NCI-H2171 (cell line): ENCODE data around the gene BRAP.
"Not testable (repeated sequence)": the region's sequence is repeated elsewhere in the genome, so short reads cannot be mapped to it uniquely, and the experiment has no call there.

Experiments
- DNase-seq: peaks from one replicate; lab custom pipeline; 2025; lab: John Stamatoyannopoulos, UW

Gene BRAP

DNA sequence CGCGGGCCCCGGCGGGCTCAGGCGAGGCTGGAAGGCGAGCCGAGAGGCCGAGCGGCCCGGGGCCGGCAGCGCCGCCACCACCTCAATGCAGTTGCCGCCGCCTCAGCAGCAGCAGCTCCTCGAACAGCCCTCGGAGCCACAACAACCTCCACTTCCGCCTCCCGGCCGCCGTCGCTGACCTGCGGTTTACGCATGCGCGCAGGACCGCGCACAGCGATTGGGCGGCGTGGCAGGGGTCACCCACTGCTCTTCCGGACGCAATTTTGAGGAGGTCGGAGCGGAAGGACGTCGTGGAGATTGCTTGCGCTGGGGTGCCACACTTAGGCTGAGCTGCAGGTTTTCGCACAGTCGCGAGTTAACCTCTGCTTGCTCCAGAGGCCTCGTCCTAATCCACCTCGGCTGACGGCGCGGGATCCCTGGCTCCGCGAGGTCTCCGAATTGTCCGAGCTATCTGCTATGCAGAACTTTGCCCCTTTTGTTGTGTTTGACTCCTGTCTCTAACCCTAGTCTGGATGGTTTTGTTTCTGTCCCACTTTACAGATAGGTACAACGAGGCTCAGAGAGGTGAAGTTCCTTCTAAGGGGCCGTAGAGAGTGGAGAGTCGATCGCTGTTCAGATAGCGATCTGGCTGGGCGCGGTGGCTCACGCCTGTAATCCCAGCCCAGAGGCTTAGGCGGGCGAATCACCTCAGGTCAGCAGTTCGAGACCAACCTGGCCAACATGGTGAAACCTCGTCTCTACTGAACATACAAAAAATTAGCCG lies at the start of gene BRAP, which contains the start of gene ACAD10:
TSS of gene BRAP (minus strand) at position 146 of the 763 bp plus-strand sequence. CDS start 164 bp downstream, outside the sequence.
TSS of gene ACAD10 (plus strand) at position 243 of the 763 bp plus-strand sequence. CDS start 6,657 bp downstream, outside the sequence.
- DNase-seq: peak; percentile 84

DNA sequence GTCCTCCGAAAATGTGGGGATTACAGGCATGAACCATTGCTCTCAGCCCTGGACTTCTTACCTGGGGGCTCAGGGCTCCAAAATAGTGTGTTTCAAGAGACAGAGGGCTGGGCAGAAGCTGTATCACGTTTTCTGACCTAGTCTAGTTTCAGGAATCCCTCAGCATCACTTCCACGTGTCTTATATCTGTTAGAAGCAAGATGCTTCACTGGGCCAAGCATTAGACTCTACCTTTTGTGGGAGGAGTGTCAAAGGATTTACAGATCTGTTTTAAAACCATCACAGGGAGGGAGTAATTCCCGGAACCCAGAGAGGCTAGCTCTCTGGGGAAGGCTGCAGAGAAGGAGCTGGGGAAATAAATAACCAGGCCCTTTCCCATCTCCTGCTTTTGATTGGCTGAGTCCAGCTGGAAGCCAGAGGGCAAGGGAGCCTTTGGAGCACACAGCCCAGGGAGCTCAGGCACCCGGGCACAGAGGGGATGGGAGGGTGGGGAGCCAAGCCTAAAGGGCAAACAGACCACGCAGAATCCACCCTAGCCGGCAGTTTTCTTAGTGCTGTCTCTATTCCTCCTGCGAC lies 47.7 kb upstream of the BRAP start:
- DNase-seq: no peak

DNA sequence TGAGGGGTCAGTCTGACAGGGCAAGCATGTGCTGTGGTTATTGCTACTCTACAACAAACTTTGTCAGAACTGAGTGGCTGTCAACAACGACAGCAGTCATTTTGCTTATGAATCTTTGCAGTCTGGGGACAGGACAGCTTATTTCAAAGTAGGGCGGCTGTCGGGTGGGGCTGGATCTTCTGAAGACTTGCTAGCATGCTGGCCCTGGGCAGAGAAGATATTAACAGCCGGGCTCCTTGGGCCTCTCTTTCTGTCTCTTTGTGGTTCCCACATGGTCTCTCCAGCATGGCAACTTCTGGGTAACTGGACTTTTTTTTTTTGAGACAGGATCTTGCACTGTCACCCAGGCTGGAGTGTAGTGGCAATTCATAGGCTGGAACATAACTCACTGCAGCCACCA lies 47.0 kb upstream of the BRAP start:
- no peak for DNase-seq

- DNase-seq: no peak
These were observed 44.7 kb upstream of the BRAP start for GRCh38 chr12:111730420-111730819.

DNA sequence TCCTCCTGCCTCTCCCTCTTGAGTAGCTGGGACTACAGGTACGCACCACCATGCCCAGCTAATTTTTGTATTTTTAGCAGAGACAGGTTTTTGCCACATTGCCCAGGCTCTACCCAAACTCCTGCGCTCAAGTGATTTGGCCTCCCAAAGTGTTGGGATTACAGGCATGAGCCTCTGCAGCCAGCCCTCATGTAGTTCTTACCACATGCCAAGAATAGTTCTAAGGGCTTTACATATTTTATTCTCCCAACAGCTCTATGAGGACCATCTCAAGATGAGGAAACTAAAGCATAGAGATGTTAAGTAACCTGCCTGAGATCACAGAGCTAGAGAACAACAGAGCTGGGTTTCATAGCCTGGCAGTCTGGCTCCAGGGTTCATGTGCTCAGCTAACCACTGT lies 43.0 kb upstream of the BRAP start:
- DNase-seq: no peak

DNA sequence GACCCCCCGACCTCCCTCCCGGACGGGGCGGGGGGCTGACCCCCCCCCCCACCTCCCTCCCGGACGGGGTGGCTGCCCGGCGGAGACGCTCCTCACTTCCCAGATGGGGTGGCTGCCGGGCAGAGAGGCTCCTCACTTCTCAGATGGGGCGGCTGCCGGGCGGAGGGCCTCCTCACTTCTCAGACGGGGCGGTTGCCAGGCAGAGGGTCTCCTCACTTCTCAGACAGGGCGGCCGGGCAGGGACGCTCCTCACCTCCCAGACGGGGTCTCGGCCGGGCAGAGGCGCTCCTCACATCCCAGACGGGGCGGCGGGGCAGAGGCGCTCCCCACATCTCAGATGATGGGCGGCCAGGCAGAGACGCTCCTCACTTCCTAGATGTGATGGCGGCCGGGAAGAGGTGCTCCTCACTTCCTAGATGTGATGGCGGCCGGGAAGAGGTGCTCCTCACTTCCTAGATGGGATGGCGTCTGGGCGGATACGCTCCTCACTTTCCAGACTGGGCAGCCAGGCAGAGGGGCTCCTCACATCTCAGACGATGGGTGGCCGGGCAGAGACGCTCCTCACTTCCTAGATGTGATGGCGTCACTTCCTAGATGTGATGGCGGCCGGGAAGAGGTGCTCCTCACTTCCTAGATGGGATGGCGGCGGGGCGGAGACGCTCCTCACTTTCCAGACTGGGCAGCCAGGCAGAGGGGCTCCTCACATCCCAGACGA lies 38.0 kb upstream of the BRAP start:
- not testable (repeated sequence) for DNase-seq

- DNase-seq: no peak
These were observed 34.7 kb upstream of the BRAP start for GRCh38 chr12:111720457-111720856.

DNA sequence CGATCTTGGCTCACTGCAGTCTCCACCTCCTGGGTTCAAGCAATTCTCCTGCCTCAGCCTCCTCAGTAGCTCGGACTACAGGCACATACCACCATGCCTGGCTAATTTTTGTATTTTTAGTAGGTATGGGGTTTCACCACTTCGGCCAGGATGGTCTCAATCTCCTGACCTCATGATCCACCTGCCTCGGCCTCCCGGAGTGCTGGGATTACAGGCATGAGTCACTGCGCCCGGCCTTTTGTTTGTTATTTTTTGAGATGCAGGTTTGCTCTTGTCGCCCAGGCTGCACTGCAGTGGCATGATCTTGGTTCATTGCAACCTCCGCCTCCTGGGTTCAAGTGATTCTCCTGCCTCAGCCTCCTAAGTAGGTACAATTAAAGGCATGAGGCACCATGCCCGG lies 33.6 kb upstream of the BRAP start:
- DNase-seq: not testable (repeated sequence)

DNA sequence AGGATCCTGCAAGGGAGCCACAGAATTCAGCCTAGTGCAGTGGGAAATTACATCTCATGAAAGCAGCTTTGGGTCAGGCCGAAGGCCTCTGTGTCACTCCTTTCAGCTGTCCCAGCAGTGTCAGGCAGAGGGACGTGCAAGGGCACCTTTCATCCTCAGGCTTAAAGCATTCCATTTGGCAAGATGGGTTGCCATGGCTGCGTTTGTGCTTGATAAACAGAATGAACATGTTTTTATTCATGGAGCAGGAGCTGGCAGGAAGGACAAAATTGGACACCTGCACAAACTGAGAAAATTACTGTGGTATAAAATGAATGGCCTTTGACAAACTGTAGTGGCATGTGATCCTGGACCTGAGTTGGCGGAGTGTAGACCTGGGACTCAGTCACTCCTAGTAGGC lies 29.5 kb upstream of the BRAP start:
- DNase-seq: no peak

- no peak for DNase-seq
These were observed 20.4 kb upstream of the BRAP start for GRCh38 chr12:111706145-111706544.

DNA sequence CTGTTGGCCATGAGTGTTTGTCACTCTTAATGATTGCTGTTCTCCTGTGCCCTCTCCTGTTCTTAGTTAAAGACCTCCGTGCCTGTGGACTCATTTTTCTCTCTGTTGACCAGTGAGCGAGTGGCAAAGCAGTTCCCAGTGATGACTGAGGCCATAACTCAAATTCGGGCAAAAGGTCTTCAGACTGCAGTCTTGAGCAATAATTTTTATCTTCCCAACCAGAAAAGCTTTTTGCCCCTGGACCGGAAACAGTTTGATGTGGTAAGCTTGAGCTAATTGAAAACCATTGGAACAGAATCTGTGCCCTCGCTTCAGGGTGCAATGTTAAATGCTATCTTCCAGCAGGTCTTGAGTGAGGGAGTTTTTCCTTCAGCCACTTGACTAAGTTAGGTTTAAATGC lies 19.9 kb upstream of the BRAP start:
- no peak for DNase-seq

- DNase-seq: no peak
These were observed 14.2 kb upstream of the BRAP start for GRCh38 chr12:111699962-111700361.

GRCh38 chr12:111693818-111694217 lies 8.1 kb upstream of the BRAP start:
- DNase-seq: no peak

DNA sequence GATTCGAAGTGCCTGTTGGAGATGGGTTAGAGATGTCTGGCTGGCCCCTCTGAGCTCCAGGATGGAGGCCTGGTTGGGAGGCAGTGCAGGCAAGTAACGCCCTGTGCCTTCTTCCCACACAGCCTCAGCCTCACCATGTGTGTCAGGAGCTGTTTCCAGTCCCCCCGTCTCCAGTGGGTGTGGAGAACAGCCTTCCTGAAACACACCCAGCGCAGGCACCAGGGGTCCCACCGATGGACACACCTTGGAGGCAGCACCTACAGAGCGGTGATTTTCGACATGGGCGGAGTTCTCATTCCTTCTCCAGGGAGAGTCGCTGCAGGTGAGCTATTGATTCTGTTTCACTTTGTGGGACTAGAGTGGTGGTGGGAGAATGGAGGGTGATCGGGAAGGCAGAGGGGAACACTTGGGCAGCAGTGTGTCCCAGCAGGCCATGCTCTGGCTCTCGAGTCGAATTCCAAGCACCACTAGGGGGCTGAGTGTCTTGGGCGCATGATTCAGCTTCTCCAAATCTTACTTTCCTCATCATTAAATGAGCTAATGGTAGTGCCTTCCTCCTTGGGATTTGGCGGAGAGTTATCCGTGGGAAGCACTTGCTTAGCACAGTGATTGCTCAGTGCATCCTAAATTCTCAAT lies 6.9 kb upstream of the BRAP start:
- no peak for DNase-seq

- DNase-seq: no peak
These were observed 5.5 kb upstream of the BRAP start for GRCh38 chr12:111691262-111691661.

GRCh38 chr12:111687952-111688351 lies 2.2 kb upstream of the BRAP start:
- no peak for DNase-seq

GRCh38 chr12:111687255-111687654 lies 1.5 kb upstream of the BRAP start:
- DNase-seq: no peak

GRCh38 chr12:111686574-111687105 lies 884 bp upstream of the BRAP start:
- no peak for DNase-seq

GRCh38 chr12:111685322-111685810 lies 390 bp downstream of the BRAP start:
- DNase-seq: no peak

DNA sequence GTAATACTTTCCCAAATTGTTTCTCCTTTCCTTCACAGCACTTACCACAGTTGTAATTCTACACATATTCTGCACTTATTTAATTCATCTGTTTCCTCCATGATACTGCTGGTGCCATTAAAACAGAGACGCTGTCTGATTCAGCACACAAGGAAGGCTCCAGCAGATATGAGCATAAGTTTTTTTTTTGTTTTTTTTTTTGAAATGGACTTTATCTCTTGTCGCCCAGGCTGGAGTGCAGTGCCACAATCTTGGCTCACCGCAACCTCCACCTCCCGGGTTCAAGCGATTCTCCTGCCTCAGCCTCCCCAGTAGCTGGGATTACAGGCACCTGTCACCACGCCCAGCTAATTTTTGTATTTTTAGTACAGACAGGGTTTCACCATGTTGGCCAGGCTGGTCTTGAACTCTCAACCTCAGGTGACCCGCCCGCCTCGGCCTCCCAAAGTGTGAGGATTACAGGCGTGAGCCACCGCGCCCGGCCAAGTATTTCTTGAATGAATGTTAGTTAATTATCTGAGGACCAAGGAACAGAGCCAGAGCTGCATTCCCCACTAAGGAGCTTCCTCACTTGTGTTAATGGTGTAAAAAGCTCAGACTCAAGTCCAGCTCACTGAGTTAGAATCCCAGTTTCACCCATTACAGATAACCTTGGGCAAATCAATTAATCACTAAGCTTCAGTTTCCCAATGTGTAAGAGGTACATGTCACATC lies 1.1 kb downstream of the BRAP start:
- not testable (repeated sequence) for DNase-seq

- DNase-seq: no peak
These were observed 8.6 kb downstream of the BRAP start for GRCh38 chr12:111677186-111677585.
